ENCODE measurements around the gene SETX.

SETX gene

DNA sequence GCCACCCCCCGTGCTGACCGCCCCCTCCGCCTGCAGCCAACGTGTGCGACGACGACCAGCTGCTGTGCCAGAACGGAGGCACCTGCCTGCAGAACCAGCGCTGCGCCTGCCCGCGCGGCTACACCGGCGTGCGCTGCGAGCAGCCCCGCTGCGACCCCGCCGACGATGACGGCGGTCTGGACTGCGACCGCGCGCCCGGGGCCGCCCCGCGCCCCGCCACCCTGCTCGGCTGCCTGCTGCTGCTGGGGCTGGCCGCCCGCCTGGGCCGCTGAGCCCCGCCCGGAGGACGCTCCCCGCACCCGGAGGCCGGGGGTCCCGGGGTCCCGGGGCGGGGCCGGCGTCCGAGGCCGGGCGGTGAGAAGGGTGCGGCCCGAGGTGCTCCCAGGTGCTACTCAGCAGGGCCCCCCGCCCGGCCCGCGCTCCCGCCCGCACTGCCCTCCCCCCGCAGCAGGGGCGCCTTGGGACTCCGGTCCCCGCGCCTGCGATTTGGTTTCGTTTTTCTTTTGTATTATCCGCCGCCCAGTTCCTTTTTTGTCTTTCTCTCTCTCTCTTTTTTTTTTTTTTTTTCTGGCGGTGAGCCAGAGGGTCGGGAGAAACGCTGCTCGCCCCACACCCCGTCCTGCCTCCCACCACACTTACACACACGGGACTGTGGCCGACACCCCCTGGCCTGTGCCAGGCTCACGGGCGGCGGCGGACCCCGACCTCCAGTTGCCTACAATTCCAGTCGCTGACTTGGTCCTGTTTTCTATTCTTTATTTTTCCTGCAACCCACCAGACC, 112.8 kb downstream of the SETX start:
- no peak for DNase-seq (ENCODE audit: insufficient read length, low spot score)
- FAIRE-seq = no peak

GRCh38 chr9:132241483-132241839, 113.3 kb downstream of the SETX start:
- FAIRE-seq (no peak), DNase-seq (ENCODE audit: insufficient read length, low spot score) (no peak)

- DNase-seq (ENCODE audit: insufficient read length, low spot score) (peak; percentile 86), FAIRE-seq (peak; percentile 89)
Observed at GRCh38 chr9:132240841-132241482, 113.8 kb downstream of the SETX start.

- FAIRE-seq (no peak), DNase-seq (ENCODE audit: insufficient read length, low spot score) (no peak)
Observed at GRCh38 chr9:132239999-132240840, 114.6 kb downstream of the SETX start.

DNA sequence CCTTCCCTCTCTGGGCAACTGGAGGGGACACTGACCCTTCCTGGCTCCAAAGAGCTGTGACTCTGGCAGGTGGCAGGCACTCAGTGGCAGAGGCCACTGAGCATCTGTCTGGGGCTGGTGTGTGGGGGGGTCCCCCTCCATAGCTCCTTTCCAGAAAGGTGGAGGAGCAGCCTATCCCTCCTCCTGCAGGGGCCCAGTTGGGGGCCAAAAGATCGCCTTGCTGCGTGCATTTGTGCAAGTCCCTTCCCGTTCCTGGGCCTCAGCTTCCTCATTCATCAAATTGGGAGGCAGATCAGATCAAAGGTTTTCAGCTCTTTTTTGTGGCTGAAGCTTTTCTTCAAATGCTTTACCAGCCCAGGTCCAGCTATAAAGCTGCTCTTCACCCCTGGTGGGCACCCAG, 115.3 kb downstream of the SETX start:
- DNase-seq (ENCODE audit: insufficient read length, low spot score) = no peak
- FAIRE-seq = no peak

- FAIRE-seq (no peak), DNase-seq (ENCODE audit: insufficient read length, low spot score) (no peak)
Observed at GRCh38 chr9:132238992-132239391, 115.8 kb downstream of the SETX start.

DNA sequence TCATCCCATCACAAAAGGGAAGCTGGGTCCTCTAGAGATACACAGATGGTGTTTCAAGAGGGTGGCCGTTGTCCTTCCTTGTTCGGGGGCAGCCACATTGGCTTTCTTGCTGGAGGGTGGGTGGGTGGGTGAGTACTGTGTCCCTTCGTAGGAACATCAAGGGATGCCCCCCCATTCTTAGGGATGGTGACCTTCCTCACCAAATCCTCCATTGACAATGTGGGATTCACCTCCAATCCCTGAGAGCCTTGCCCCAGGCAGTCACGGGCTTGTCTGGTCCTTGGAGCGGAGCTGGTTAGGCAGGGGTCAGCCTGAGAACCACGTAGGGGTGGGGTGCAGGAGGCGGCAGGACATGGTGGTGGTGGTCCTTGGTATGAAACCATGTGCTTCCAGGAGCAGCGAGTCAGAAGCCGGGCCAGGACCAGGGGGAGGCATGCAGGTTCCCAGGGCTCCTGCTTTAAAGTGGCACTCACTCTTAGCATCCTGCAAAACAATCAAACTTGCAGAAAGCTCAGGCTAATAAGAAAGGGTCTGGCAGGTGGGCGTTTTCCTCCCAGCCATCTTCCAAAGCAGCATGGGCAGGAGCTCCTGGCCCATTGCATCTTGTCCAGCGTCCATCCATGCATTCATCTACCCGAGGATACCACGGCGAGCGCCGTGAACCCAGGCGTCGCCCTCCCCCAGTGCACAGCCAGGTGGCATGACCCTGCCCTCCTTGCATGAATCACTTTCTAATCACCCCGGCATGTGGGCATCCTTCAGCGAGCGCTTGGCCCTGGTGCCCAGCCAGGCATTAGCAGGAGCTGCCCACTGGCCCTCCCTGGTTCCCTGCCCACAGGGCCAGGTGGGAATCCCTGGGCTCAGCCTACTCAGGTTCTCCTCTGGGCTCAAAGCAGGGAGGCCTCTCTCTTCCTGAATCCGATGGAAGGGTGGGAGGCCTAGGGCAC, 116.5 kb downstream of the SETX start:
- DNase-seq (ENCODE audit: insufficient read length, low spot score) (no peak), FAIRE-seq (no peak)

DNA sequence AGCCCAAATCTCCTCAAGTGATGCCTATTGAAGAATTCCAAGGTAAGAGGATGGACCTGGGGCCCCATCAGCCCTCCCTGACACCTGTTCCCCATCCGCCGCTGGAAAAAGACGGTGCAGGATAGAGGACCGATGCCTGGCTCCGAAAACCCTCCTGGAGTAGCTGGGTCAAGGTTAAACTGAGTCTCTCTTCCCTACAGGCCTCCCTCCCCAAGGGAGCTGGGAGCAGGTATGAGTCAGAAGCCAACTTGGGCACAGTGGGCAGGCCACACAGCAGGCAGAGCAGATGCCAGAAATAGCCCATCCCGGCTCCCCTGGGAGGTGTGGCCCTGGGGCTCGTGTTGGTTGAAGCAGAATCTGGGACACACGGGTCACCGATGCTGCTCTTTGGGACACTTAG, 117.3 kb downstream of the SETX start:
- DNase-seq (ENCODE audit: insufficient read length, low spot score) (no peak), FAIRE-seq (no peak)

DNA sequence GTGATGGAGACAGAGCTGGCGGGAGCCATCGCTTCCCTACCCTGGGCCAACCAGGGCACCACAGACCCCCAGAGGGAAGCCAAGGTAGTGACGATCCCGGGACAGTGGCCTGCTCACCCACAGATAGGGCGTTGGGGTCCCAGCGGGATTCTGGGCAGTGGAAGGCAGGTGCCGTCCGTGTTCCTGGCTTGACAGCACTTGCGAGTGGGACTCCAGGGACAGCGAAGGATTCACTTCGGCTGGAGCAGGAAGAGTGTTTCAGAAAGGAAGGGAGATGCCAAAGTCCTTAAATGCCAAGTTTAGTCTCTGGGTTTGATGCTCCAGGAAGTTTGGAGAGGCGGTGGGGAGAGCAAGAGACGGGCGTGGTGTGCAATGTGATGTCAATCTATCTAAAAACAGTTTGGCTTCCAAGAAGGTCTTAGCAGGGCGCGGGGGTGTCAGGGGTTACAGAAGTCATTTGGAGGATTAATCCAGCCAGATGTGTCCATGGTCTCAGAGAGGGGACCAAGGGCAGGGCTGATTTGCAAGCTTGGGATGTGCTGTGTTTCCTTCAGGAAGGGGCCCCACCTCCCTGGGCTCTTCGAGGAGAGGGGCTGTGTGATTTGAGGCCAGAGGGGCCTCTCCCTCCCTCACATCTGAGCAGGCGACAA, 118.0 kb downstream of the SETX start:
- no peak for FAIRE-seq
- no peak for DNase-seq (ENCODE audit: insufficient read length, low spot score)

DNA sequence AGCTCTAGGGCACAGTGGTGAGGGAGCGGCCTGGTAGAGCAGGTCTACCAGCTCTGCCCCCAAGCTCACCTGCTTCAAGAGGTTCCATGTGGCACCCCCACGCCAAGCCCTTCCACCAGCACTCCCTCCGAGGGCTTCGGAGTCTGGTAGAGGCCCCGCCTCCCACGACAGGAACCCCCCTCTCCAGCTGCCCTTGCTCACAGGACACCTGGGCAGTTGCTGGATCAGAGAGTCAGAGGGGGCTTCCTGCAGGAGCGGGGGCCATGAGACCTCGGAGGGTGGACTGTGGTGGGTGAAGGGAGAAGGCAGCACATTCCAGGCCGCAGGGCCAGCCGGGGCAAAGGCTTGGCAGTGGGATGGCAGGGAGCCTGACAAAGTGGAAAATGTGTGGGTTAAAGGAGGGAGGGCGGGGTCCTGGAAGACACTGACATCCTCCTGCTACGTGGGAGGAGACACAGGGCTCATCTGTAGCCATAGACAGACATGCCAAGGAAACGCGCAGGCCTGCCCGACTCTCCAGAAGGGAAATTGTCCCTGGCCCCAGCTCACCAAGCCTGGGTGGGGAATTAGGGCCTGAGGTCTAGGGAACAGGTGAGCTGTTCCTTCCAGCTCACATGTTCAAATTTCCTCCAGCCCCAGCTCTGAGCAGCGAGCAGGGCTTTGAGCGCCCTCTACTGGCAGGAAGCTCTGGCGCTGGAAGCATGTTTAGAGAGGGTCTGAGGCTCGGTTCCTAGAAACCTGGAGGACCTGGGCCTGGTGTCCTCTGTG, 118.7 kb downstream of the SETX start:
- DNase-seq (ENCODE audit: insufficient read length, low spot score) (peak; percentile 69), FAIRE-seq (no peak)

DNA sequence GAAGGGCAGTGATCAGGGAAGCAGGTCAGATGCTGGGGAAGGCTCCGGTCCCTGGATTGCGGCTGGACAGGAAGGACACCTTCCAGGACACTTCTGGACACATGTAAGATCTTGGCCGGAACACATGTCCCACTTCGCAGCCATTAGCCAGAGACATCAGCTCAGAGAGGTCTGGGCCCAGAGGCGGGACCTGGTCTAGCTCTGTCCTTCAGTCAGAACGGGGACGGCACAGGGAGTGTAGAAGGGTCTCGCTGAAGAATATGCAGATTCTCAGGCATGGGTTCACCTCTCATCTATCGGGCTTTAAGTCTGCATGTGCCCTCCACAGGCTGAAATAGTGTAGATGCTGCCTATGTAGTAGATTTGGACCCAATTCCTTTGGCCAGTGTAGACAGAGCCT, 119.7 kb downstream of the SETX start:
- FAIRE-seq (no peak), DNase-seq (ENCODE audit: insufficient read length, low spot score) (no peak)

GRCh38 chr9:132234535-132234934, 120.3 kb downstream of the SETX start:
- DNase-seq (ENCODE audit: insufficient read length, low spot score) (no peak), FAIRE-seq (no peak)

DNA sequence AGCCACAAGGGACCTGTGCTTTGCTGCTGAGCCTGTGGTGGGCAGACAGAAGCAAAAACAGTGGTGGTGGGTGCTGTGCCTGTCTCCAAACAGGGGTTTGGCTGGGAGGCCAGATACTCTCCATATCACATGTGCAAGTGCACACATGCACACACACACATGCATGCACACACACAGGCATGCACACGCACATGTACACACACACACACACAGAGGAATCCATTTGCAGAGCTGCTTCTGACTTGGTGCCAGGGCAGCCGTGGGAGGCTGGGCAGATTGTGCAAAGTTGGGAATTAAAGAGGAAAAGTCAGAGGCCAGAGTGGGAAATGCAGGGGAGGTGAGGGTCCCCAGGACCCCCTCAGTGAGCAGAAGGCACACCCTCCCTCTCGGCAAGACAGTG, 121.6 kb downstream of the SETX start:
- FAIRE-seq (no peak), DNase-seq (ENCODE audit: insufficient read length, low spot score) (no peak)

DNA sequence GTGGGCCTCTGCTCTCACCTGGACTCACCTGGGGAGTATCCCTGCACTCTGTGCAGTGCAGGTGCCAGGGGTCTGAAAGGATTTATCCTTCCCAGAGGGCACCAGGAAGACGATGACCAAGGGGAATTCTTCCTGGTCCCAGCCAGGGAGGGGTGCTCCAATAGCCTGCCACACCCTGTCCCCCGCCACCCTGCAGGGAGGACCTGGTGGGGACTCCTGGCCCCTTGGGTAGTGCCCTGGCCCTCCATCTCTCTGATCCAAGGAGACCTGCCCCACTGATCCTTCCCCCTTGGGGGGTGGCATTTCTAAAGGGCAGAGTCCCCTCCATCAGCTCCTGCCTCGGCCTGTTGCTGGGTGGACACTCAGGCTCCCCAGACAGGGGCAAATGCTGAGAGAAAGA, 122.3 kb downstream of the SETX start:
- FAIRE-seq (no peak), DNase-seq (ENCODE audit: insufficient read length, low spot score) (no peak)

DNA sequence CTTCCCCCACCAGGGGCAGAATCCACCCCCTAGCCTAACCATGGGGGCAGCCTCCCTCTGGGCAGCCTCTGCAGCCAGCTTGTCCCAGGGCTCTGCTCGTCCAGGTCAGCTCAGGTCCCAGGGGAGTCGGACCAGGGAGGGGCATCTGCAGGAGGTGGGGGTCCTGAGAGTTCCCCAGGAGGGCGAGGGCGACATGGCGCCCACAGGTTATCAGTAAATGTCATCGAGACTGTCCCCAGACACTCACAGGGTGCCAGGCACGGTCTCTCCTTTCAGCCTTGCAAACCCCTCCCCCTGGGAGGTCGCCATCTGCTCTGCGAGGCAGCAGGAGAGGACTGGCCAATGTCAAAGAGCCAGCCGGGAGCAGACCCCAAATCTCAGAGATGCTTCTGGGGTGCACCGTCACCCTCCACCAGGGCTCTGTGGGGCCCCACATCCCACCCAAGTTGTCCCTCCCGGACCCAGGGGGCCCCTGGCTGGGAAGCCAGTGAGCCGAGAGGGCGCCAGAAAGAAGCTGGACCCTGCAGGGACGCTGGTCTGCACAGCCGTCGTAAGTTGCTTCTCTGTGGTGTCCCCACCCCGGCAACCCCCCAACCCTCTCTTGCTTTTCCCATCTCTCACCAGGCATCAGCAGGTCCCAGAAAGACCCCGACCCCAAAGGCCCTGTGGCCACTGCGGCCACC, 123.6 kb downstream of the SETX start:
- FAIRE-seq (no peak), DNase-seq (ENCODE audit: insufficient read length, low spot score) (no peak)

- no peak for DNase-seq (ENCODE audit: insufficient read length, low spot score)
- no peak for FAIRE-seq
Observed at GRCh38 chr9:132230605-132231004, 124.2 kb downstream of the SETX start.

DNA sequence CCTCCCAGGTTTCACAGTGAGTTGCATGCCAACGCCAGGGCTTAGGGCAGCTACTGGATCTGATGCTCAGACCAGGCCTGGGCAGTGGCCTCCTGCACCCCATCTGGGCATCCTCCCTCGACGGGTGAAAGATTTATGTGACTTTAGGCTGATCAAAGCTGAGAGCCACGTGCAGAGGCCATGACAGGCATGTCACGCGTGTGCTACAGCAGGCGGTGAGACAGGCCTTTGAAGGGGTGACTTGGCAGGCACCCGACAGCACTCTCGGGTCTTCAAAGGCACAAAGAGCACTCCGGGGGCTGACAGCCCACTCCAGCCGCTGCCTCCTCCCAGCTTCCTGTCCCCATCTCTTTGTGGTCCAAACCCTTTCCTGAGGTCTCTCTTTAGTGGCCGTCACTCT, 126.7 kb downstream of the SETX start:
- DNase-seq (ENCODE audit: insufficient read length, low spot score) = no peak
- FAIRE-seq = no peak

- no peak for DNase-seq (ENCODE audit: insufficient read length, low spot score)
- no peak for FAIRE-seq
Observed at GRCh38 chr9:132226571-132227430, 128.0 kb downstream of the SETX start.
